GM18870 (cell line): Measurements from ENCODE around the gene ZYX.
A peak's percentile ranks its signal among the peaks of the same experiment; 100 is the strongest.

ENCODE experiments used
- ATAC-seq: cut with Tn5 transposase; IDR thresholded peaks from one replicate; pipeline ENCODE4 v1.9.1; 2021; ENCODE audit warnings: moderate library complexity; ENCODE audit not compliant: unreplicated experiment

ZYX gene

GRCh38 chr7:143362131-143363015 is 18.8 kb upstream of the ZYX start, which contains the start of gene FAM131B:
FAM131B (minus strand) TSS chr7:143362713; CDS start chr7:143362603, 110 bp downstream.
- ATAC-seq = no peak

GRCh38 chr7:143363016-143363937 is 17.9 kb upstream of the ZYX start:
- ATAC-seq = no peak

GRCh38 chr7:143367972-143368371 is 13.2 kb upstream of the ZYX start:
- no peak for ATAC-seq

GRCh38 chr7:143368387-143368786 is 12.8 kb upstream of the ZYX start:
- ATAC-seq = no peak

- ATAC-seq = no peak
These were observed 11.2 kb upstream of the ZYX start for GRCh38 chr7:143369678-143370651.

GRCh38 chr7:143372070-143372469 is 9.1 kb upstream of the ZYX start:
- peak; percentile 44 for ATAC-seq

GRCh38 chr7:143373255-143373794 is 7.8 kb upstream of the ZYX start:
- ATAC-seq = no peak

- no peak for ATAC-seq
These were observed 6.6 kb upstream of the ZYX start for GRCh38 chr7:143374561-143374960.

- ATAC-seq = no peak
These were observed 5.7 kb upstream of the ZYX start for GRCh38 chr7:143375298-143376034.

- no peak for ATAC-seq
These were observed 4.7 kb upstream of the ZYX start for GRCh38 chr7:143376396-143376795.

GRCh38 chr7:143379611-143380259 is 1.4 kb upstream of the ZYX start:
- peak; percentile 9 for ATAC-seq

GRCh38 chr7:143380260-143380645 is 892 bp upstream of the ZYX start:
- ATAC-seq = peak; percentile 62

- peak; percentile 6 for ATAC-seq
These were observed 431 bp downstream of the ZYX start for GRCh38 chr7:143381427-143382125.

GRCh38 chr7:143382126-143382790 is 1.1 kb downstream of the ZYX start:
- no peak for ATAC-seq

GRCh38 chr7:143382791-143383641 is 1.9 kb downstream of the ZYX start:
- ATAC-seq = no peak

GRCh38 chr7:143383642-143383957 is 2.5 kb downstream of the ZYX start:
- no peak for ATAC-seq

- ATAC-seq = no peak
These were observed 3.0 kb downstream of the ZYX start for GRCh38 chr7:143384148-143384547.
